Stimulated activated CD4-positive, alpha-beta T cell treated with anti-CD3 and anti-CD28 coated beads, Interleukin-12 subunit alpha, Interleukin-12 subunit beta, amount 100 ng/mL, for 4 hours (primary cell): ENCODE data around the gene STOML3.
A peak's percentile ranks its signal among the peaks of the same experiment; 100 is the strongest.
"Not testable (repeated sequence)": the region's sequence is repeated elsewhere in the genome, so short reads cannot be mapped to it uniquely, and the experiment has no call there.

ENCODE experiments used
- DNase-seq: peaks from one replicate; pipeline ENCODE4 v3.0.0-alpha.2; 2020

Gene STOML3

GRCh38 chr13:38990693-38991092 is at the start of gene STOML3:
TSS of gene STOML3 (minus strand) at chr13:38990831. CDS start at chr13:38990721, 110 bp downstream.
- no peak for DNase-seq

GRCh38 chr13:39040206-39040605 is 49.6 kb upstream of the STOML3 start:
- DNase-seq = no peak

- no peak for DNase-seq
These were observed 48.4 kb upstream of the STOML3 start for GRCh38 chr13:39039041-39039440.

GRCh38 chr13:39038569-39039030 is 48.0 kb upstream of the STOML3 start:
- DNase-seq = peak; percentile 15

DNA sequence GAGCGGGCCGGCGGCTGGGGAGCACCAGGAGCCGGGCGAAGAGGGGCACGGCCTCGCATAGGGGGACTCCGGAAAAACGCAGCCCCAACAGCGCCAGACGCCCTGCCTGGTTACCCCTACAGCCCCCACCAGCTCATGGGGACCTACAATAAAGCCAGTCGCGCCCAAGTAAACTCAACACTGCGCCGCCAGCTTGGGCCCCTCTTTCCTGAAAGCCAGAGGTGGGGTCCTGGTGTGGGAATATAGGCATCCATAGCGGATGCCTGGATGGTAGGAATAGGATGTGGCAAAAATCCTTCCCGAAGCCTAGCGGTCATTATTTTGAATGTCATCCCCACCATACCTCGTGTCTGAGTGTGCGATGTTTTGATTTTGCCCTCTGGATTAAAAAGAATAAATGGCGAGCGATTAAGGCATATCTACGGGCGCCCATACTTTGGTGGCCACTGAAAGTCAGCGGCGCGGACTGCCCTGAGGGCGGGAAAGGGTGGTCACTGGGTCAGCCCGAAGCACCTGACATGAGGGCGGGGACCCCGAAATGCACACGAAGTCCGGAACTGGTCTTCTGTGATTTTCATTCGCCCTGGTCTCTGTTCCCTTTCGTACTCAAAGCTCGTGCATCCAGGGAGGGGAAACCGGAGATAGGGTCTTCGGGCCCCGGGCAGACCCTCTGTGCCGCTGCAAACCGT is 47.4 kb upstream of the STOML3 start, which contains the start of the genes NHLRC3 and PROSER1:
Gene NHLRC3 (plus strand): TSS at position 577 of the 689 bp plus-strand sequence. CDS start 184 bp downstream, outside the sequence.
Gene PROSER1 (minus strand): TSS at position 210 of the 689 bp plus-strand sequence. CDS start 847 bp downstream, outside the sequence.
- DNase-seq = peak; percentile 77

DNA sequence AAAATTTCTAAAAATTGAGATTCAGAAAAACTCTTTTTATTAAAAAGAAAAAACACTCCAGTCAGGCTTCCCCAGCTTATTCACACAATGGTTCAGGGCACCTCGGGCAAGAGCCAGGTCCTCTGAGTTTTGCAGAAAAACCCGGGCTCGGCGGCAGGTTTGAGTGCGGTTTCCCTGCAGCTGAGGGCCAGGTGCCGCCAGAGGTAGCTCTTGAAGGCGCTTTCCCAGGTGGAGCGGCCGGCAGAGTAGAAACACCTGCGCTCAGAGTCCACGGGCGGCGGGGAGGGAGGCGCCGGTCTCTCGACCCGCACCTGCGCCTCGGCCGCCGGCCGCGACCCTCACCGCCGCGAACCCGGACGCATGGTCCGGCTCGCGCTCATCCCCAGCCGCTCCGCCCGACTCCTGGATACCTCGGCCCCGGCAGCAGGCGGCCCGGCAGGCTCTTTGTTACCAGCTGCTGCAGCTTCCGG is 46.8 kb upstream of the STOML3 start:
- no peak for DNase-seq

DNA sequence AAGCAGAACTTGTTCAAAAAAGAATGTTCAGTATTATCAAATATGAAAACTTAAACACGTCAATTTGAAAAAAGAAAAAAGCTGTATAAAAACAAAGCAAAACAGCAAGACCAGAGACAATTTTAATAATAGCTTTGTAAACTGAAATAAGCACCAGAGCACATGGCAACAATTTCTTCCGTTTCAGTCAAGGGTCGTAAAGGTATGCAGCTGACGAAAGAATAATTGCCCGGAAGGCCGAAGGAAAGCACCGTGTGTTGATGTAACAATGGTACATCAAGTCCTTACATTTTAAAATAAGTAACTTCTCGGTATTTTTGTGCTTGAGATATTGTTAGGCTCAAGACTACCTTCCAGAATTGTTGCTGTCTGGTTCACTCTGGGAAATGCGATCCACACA is 45.6 kb upstream of the STOML3 start:
- DNase-seq = no peak

DNA sequence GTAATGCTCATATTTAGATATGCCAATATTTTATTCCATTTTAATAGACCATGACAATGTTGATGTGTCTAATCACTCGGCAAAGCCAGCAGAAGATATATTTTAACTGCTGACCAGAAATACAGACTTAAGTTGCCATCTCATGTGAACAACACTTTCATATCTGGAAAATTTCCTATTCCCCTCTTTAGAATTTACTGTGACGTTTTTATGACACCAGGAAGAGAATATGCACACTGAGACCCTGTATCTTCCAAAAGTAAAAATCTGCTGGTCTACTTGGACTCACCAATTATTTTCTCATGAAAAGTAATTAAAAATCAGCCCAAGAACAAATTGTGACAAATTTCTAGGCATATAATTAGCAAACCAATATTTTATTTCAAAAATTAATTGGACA is 45.2 kb upstream of the STOML3 start:
- no peak for DNase-seq

DNA sequence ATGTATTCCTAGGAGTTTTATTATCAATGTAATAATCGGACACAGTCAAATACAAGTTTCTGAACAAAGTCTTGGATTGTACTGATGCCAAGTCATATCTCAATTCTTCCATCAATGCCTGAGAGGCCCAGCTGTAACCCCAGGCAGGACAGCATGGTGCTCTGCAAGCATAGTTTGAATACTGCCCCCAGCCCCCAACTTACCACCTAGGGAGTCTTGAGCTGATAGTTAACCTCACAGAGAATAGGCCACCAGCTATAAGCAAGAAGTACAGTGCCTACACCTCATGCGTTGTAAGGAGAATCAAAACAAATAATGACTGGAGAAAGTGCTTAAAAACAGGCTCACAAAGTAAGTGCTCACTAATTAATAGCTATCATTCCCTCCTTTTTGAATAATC is 44.6 kb upstream of the STOML3 start:
- DNase-seq = no peak

DNA sequence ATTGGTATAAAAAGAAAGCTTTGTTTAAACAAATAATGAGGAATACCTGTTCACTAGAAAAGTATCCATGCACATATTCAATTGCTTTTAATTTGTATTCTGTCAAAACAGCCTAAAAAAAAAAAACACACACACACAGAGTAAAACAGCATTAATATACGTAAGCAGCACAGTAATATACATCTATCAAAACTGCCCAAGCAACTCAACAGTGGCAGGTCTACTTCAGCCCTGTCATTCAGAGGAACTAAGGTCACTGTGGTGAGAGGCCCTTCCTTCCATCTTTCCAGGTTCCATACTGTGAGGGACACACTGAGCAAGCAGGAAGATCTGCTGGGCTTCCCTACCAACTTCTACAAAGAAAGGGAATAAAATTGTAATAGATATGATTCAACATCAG is 43.5 kb upstream of the STOML3 start:
- DNase-seq = no peak

GRCh38 chr13:39032150-39032549 is 41.5 kb upstream of the STOML3 start:
- no peak for DNase-seq

DNA sequence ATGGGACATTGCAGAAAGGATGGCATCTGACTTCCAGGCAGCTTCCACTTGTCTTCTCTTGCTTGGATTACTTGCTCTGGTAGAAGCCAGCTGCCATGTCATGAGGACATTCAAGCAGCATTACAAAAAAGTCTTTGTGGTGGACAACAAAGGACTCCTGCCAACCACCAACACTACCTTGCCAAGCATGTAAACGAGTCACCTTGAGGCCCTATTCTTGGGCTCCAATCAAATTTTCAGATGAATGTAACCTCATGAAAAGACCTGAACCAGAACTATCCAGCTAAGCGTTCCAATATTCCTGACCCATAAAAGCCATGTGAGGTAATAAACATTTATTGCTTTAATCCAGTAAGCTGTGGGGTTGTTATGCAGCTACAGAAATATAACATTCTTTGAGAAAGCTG is 34.8 kb upstream of the STOML3 start:
- DNase-seq = no peak

DNA sequence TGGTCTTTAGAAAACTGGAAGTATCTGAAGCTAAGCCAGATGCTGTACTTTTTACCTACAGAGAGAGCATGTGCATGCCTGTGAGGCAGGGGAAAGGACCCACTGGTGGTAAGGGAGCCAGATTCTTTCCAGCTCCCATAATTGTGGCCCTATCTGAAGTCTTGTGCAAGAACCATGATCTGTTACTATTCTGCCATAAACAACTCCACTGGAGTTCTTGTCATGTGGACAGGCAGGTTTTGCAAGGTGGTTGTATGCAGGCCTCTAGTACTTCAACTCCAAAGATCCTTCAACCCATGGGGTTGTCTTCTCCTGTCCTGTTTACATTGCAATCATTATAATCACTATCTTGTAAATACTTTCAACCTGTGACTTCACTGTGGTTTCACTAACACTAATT is 33.1 kb upstream of the STOML3 start:
- no peak for DNase-seq

DNA sequence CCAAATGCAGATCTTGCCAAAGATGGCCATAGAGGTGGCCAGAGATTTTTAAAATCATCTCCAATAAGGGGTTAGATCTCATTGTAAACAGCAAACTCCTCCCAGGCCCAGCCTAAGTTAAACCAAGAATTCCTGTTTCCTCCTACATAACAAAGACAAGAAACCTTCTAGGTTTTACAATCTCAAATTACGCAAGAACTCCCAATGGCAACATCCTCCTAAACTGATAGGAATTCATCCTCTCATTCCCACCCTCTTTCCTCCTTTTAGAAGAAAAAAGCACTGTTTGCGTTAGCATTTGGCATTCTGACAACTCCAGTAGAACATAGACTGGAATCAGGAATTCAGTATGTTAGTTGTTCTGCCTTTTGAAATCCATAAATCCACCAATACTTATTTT is 32.7 kb upstream of the STOML3 start:
- DNase-seq = no peak

- DNase-seq = no peak
These were observed 30.3 kb upstream of the STOML3 start for GRCh38 chr13:39020853-39021462.

DNA sequence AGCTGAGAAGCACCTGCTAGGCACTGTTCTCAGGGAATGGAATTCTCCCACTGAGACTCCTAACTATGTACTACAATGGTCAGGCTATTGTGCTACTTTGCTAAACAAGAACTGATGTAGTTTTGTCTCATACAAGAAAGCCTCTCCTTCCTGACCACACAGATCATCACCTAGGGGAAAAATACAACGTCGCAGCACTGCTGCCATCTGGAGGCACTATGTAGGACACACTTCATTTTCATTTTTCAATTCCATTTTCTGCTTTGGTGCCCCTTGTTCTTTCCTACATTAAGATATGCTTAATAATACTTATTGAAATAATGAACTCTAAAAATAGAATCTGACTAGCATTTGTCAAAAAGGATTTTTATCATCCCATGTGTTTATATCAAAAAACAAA is 26.2 kb upstream of the STOML3 start:
- no peak for DNase-seq

GRCh38 chr13:39016087-39016486 is 25.5 kb upstream of the STOML3 start:
- no peak for DNase-seq

GRCh38 chr13:39013462-39013861 is 22.8 kb upstream of the STOML3 start:
- no peak for DNase-seq

DNA sequence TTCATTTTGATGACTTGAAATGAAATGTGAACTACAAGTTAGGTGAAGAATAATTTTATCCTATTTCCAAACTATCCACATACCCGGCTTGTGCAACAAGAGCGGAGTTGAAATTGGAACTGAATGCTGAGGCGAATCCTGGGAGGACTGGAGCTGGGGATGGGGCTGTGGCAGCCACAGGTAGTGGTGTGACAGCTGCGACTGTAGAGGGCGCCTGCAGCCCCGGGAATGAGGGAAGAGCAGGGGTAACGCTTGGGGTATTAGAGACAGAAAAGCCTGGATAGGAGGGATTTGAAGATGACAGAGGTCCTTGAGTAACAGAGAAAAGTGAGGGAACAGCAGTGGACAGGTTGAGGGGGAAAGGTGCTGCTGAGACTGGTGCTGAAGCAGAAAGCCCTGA is 22.0 kb upstream of the STOML3 start:
- no peak for DNase-seq

- DNase-seq = not testable (repeated sequence)
These were observed 15.9 kb upstream of the STOML3 start for GRCh38 chr13:39006371-39007111.

- DNase-seq = no peak
These were observed 8.1 kb upstream of the STOML3 start for GRCh38 chr13:38998739-38999138.

DNA sequence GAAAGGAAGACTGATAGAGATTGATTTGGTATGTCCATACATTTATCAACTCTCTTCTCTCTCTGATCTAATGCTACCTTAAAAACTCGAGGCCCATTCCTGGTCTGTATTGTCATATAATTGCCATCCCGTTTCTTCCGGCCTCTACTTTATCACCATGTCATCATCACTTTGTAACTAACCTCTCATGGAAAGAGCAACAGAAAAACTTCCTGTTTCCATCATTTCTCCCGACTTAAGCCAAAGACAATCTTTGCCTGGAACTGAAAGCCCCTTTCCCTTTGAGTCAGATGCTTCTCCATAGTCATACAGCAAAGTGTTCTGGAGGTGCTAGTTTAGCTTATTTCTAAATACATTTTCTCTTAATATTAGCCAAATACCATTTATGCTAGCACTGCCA is 2.8 kb upstream of the STOML3 start:
- no peak for DNase-seq

- DNase-seq = no peak
These were observed 9.5 kb downstream of the STOML3 start for GRCh38 chr13:38981096-38981495.

DNA sequence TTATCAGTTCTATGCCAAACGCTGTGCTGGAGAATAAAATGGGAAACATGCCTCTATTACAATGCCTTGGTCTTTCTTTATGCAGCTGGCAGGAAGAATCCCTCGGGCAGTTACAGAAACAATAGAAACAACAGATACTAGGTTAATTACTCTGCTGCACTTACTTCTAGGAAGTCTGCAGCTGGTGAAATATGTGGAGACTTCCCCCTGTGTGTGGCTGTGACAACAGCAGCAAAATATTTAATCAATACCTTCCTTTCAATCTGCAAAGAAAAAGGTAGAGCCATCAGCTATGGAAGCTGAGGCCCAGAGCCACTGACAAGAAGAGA is 9.9 kb downstream of the STOML3 start:
- no peak for DNase-seq
